Pancreas (tissue), 10 donors: Measurements from ENCODE around the gene EDEM3. TPM values are rescaled to one million over a fixed set of nuclear protein-coding genes. Genes with fewer than 3 reads are reported as not detected.

Source experiments
- ATAC-seq, 4 donors: fragments of 200-7000 bp; cut with Tn5 transposase; one replicate each; pipeline versions ENCODE4 v1.8.0 to v1.9.1; 2020; ENCODE audit warnings: mild to moderate bottlenecking in 4 of 4, moderate library complexity in 4 of 4
- DNase-seq, 6 donors: peaks; one replicate each; pipeline ENCODE4 v3.0.0-alpha.2; 2020
- FAIRE-seq: peaks from 2 replicates; lab custom pipeline; 2012; peaks lifted over from hg19 to GRCh38; lab: Jason Lieb, UNC
- H3K27ac ChIP-seq, 4 donors: fragments of 200-600 bp; sonication (generic); 1 replicate in 3 of 4; 2 replicates in 1 of 4; pipeline versions ENCODE4 v1.5.0 to v1.8.0; 2020
- H3K27me3 ChIP-seq, 4 donors: fragments of 200-600 bp; one replicate each; pipeline ENCODE4 v1.8.0; 2021
- H3K36me3 ChIP-seq, 3 donors: fragments of 200-600 bp; sonication (generic) in 1 of 3; one replicate each; pipeline versions ENCODE4 v1.5.0 to v1.8.0; 2020 to 2021
- H3K4me1 ChIP-seq, 3 donors: fragments of 200-600 bp; one replicate each; pipeline ENCODE4 v1.8.0; 2021
- H3K4me3 ChIP-seq, 4 donors: fragments of 200-600 bp; sonication (generic) in 2 of 4; one replicate each; pipeline versions ENCODE4 v1.5.0 to v1.8.0; 2020 to 2021
- H3K9me3 ChIP-seq, 4 donors: fragments of 200-600 bp; one replicate each; pipeline ENCODE4 v1.8.0; 2021
- WGBS, 2 donors: extraction: QIAGEN DNeasy Blood & Tissue Kit; methylation state at CpG; one replicate each; pipeline ENCODE4 v1.1.7; 2013; 5-methylcytosine and 5-hydroxymethylcytosine counted together
- intact Hi-C, 3 donors: fragments of 100-400 bp; cut with DNase I; formaldehyde crosslinking; loops; one replicate each; pipeline versions ENCODE4 v1.11.1 to v1.14.2; 2022
- polyA plus RNA-seq, 2 donors: library from polyadenylated mRNA; stranded (reverse); fragments of 200-250 nt; gene quantifications; one replicate each; pipeline ENCODE4 v1.2.3, GENCODE V29; 2013
- total RNA-seq, 6 donors: library from RNA; stranded (reverse); fragmentation: NEBNext Ultra II Directional in 4 of 6; extraction: Animal tissue kit (Norgen Biotek cat#: 25700) in 4 of 6; gene quantifications; one replicate each; pipeline versions ENCODE4 v1.2.1 to v1.2.4, GENCODE V29; 2021 to 2023
- TF ChIP-seq, protein P1 (sequence below), 4 donors: fragments of 200-600 bp; sonication (generic) in 3 of 4; IDR thresholded peaks; one replicate each; pipeline versions ENCODE4 v1.5.0 to v1.8.0; 2021; ENCODE audit warnings: antibody characterized with exemption in 4 of 4
- donor health status: healthy with polysubstance abuse.
- donor health status: DM: no; HTN: no; CAD: no; lungs with moderate emphysema.
- donor health status: DM: no; HTN: no; CAD: no.
- donor health status: control.
- donor health status: control.
- donor health status: Bipolar disorder and iron deficiency.
- donor health status: DM: yes; HTN: yes; CAD: no.
- donor health status: DM: no; HTN: no; CAD: no.
- donor health status: DM: no; HTN: no; CAD: no.
- donor health status: DM: yes; HTN: yes; CAD: no.

Gene EDEM3
- total and polyA plus RNA-seq, 8 donors, result 12.1 to 46.7 (median 34.1) TPM

DNA sequence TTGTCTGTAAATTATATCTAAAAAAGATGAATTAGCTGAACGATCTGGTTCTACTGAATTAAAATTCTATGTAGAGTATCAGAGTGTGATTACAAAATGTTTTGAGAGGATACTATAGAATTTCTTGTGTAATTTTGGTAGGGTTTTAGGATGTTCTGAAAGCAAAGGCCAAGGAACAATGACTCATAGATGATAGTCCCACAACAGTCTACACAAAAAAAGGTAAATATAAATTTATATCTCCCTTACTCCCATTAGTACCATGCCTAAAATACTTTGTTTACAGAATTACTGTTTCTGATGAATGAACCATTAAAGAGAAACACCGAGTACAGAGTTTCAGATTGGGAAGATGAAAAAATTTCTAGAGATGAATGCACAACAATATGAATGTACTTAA lies 9.5 kb downstream of the EDEM3 start:
- H3K36me3 ChIP-seq, result no peaks in the 10 kb centered on the region
- peaks cover 34 to 38% (median 34%) of the 10 kb centered on the region in 3 donors for H3K4me1 ChIP-seq
- H3K27me3 ChIP-seq, result no peaks in the 10 kb centered on the region
- H3K9me3 ChIP-seq, result no peaks in the 10 kb centered on the region
- FAIRE-seq, result no peak
- H3K4me3 ChIP-seq, result no peak overlapping the region
- intact Hi-C loops, result no loop called here
- no peak for DNase-seq
- no peak for ATAC-seq
- TF ChIP-seq, protein P1, sequence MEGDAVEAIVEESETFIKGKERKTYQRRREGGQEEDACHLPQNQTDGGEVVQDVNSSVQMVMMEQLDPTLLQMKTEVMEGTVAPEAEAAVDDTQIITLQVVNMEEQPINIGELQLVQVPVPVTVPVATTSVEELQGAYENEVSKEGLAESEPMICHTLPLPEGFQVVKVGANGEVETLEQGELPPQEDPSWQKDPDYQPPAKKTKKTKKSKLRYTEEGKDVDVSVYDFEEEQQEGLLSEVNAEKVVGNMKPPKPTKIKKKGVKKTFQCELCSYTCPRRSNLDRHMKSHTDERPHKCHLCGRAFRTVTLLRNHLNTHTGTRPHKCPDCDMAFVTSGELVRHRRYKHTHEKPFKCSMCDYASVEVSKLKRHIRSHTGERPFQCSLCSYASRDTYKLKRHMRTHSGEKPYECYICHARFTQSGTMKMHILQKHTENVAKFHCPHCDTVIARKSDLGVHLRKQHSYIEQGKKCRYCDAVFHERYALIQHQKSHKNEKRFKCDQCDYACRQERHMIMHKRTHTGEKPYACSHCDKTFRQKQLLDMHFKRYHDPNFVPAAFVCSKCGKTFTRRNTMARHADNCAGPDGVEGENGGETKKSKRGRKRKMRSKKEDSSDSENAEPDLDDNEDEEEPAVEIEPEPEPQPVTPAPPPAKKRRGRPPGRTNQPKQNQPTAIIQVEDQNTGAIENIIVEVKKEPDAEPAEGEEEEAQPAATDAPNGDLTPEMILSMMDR (IDR thresholded peaks at IDR 0.05), result no peak
- H3K27ac ChIP-seq, result no peak overlapping the region
- 82 to 89% methylated on average over 2 of the region's 2 CpGs for WGBS, 2 donors

DNA sequence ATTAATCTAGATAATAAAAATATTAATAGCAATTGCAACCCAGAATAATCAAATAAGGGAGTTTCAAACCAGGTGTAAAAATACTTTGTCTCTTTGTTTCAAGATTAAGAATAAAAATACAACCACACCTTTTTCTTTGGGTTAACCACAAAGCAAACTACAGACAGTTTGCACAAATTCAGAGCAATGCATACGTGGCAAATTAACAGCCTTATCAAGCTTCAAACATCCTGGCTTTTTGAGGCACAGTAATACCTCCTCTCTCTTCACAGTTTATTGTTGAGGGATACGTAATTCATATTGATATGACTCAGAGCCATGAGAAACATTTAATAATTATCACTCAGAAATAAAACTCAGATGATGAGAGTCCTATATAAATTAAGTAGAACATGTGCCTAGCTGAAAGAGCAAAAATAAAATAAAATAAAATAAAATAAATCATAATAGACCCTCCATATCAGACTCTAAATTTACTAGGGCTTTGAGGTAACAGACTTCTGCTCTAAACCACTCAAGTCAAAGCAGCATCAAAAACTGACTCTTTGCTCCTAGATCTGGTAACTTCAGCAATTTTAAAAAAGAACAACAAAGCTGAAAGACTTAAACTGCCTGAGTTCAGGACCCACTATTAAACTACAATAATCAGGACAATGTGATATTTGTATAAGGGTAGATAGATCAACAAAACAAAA lies 11.4 kb downstream of the EDEM3 start:
- H3K36me3 ChIP-seq, result no peaks in the 10 kb centered on the region
- no peaks in the 10 kb centered on the region for H3K27me3 ChIP-seq
- WGBS, 2 donors, result 39 to 48% methylated on average over 2 of the region's 2 CpGs
- TF ChIP-seq, protein P1 (IDR thresholded peaks at IDR 0.05), result no peak
- peak in 3 of 4 donors; percentile 15 to 44 (median 29) for ATAC-seq
- H3K9me3 ChIP-seq, result no peaks in the 10 kb centered on the region
- intact Hi-C loops, result no loop called here
- H3K4me1 ChIP-seq, result peaks cover 27 to 44% (median 36%) of the 10 kb centered on the region in 3 donors
- DNase-seq, result no peak
- no peak overlapping the region for H3K27ac ChIP-seq
- no peak for FAIRE-seq
- H3K4me3 ChIP-seq, result no peak overlapping the region

DNA sequence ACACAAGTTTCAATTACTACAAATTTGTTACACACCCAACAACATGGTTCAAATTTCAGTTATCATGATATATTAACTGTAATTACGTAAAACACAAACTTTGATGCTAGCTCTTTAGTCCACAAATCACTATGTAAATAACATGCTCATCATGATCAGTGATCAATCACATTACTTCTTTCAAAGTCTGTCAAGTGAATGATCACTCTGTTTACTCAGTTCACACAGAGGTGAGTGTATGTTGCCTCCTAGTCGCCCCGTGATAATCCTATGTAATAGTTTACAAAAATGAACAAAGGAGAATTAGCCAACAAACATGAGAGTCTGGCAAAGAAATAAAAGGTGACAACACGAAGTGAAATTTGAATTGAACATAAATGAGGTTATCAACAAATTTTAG lies 14.3 kb downstream of the EDEM3 start:
- WGBS, 2 donors, result 32 to 48% methylated on average over 4 of the region's 4 CpGs
- no peak for DNase-seq
- H3K27me3 ChIP-seq, result no peaks in the 10 kb centered on the region
- TF ChIP-seq, protein P1 (IDR thresholded peaks at IDR 0.05), result no peak
- H3K36me3 ChIP-seq, result peaks cover 0 to 5% (median 0%) of the 10 kb centered on the region in 3 donors
- H3K4me3 ChIP-seq, result no peak overlapping the region
- H3K4me1 ChIP-seq, result peaks cover 11 to 31% (median 21%) of the 10 kb centered on the region in 3 donors
- no peak for FAIRE-seq
- intact Hi-C loops, result no loop called here
- no peaks in the 10 kb centered on the region for H3K9me3 ChIP-seq
- no peak overlapping the region for H3K27ac ChIP-seq
- ATAC-seq, result peak in 1 of 4 donors; percentile 16

DNA sequence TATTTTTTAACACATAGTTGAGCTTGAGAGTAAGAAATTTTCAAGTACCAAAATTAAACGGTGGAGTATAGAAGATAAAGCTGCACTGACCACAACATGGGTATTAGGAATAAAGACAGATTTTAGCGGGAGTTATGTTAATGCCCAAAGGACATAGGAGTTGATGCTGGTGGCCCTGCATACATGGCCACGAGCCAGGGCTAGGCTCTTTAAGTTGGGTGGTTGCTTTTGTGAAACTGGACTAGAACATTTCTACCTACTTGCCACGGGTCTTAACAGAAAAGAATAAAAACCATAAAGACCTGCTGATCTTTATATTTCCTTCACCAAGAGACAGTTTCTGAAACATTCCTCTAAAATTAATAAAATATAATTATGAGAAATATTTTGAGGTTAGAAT lies 14.9 kb downstream of the EDEM3 start:
- DNase-seq (no peak), ATAC-seq (peak in 1 of 4 donors; percentile 16), FAIRE-seq (no peak)
- intact Hi-C loops, result no loop called here
- Histone ChIP-seq H3K36me3 (peaks cover 0 to 6% (median 0%) of the 10 kb centered on the region in 3 donors), H3K27me3 (no peaks in the 10 kb centered on the region), H3K4me1 (peaks cover 7 to 26% (median 15%) of the 10 kb centered on the region in 3 donors), H3K4me3 (no peak overlapping the region), H3K27ac (no peak overlapping the region), H3K9me3 (no peaks in the 10 kb centered on the region)
- TF ChIP-seq, protein P1 (IDR thresholded peaks at IDR 0.05), result no peak
- 84 to 85% methylated on average over 4 of the region's 4 CpGs for WGBS, 2 donors

DNA sequence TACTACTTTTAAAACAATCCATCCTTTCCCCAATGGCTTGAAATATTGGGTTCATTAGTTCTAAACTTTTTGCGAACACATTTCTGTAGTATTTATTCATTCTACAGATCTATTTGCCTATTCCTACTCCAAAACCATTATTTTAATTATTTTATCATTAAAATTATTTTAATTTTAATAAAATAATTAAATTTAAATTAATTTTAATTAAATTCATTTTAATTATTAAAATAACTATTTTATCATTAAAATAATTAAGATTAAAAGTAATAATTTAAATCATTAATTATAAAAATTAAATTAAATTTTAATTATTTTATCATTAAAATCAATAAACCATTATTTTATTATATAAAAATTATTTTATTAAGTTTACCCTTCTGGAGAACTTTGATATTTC lies 15.6 kb downstream of the EDEM3 start:
- no peak for ATAC-seq
- Histone ChIP-seq H3K4me1 (peaks cover 7 to 24% (median 15%) of the 10 kb centered on the region in 3 donors), H3K4me3 (no peak overlapping the region), H3K9me3 (no peaks in the 10 kb centered on the region), H3K27me3 (no peaks in the 10 kb centered on the region), H3K36me3 (peaks cover 0 to 9% (median 0%) of the 10 kb centered on the region in 3 donors), H3K27ac (no peak overlapping the region)
- intact Hi-C loops, result no loop called here
- TF ChIP-seq, protein P1 (IDR thresholded peaks at IDR 0.05), result no peak
- DNase-seq, result no peak
- peak; percentile 98 for FAIRE-seq
- WGBS, 2 donors, result 96 to 98% methylated on average over 1 of the region's 1 CpG
